ENCODE data around the gene CHCHD10.

CHCHD10 gene

DNA sequence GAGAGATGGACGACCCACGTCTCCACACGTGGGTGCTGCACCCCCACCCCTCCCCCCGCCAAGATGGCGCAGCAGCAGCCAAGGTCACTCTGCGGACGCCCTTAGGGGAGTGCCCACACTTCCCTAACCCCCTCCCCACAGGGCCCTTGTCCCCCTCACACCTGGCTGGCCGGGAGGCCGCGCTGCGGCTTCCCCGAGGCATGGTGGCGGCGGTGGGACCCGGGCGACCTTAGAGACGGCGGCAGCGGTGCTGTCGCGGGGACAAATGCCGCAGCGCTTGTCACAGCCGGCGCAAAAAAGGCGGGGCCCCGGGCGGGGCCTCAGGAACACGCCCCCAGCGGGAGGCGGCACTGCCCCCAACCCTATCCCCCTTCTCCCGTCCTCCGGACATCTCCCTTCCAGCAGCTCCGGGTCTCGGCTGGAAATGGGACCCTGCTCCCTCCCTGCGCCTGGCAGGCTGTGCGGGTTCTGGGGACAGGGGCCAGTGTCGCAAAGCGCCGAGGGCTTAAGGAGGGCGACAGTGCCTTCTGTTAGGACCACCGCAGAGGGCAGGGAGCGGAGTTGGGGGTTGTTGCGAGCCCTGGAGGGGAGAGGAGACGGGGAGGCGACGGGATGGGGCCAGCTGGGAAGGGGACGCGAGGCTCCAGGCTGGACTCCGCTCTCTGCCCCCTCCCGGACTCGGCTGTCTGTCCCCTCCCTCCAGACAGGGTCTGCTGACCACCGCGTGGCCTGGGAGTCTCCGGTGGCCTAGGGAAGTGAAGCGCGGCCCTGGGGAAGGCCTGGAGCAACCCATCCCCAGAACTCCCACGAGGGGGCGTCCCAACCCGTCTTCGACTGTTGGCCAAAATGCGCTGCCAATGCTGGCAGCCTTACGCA is at the start of gene CHCHD10:
CHCHD10 (minus strand) TSS at position 300 of the 876 bp plus-strand sequence; CDS start at position 202, 98 bp downstream.
- peak within 1 kb of the TSS; percentile 82 for H3K27ac ChIP-seq
- no peak for TF ChIP-seq ZFX (IDR thresholded peaks at IDR 0.05; ENCODE audit: borderline replicate concordance)
- TF ChIP-seq, protein P1, sequence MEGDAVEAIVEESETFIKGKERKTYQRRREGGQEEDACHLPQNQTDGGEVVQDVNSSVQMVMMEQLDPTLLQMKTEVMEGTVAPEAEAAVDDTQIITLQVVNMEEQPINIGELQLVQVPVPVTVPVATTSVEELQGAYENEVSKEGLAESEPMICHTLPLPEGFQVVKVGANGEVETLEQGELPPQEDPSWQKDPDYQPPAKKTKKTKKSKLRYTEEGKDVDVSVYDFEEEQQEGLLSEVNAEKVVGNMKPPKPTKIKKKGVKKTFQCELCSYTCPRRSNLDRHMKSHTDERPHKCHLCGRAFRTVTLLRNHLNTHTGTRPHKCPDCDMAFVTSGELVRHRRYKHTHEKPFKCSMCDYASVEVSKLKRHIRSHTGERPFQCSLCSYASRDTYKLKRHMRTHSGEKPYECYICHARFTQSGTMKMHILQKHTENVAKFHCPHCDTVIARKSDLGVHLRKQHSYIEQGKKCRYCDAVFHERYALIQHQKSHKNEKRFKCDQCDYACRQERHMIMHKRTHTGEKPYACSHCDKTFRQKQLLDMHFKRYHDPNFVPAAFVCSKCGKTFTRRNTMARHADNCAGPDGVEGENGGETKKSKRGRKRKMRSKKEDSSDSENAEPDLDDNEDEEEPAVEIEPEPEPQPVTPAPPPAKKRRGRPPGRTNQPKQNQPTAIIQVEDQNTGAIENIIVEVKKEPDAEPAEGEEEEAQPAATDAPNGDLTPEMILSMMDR (IDR thresholded peaks at IDR 0.05) = peak; percentile 84

DNA sequence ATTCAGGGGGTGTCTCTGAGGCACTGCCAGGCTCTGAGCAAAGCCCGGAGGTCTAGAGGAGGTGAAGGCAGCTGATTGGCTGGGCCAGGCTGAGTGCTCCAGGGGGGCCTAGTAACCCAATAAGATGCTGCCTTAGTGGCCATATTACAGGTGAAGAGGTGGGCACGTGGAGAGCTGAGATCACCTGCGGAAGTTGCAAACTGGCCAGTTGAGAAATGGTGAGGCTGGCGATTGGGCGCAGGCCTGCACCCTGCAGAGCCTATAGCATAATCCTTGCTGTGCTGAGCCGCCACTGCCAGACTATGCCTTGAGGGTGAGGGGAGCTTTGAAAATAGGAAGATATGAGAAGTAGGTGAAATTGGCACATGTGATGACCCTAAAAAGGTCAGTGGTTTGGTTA is 49.4 kb upstream of the CHCHD10 start:
- TF ChIP-seq, protein P1 (IDR thresholded peaks at IDR 0.05) = no peak
- no peak for TF ChIP-seq ZFX (IDR thresholded peaks at IDR 0.05; ENCODE audit: borderline replicate concordance)
- H3K27ac ChIP-seq = no peak overlapping the region

DNA sequence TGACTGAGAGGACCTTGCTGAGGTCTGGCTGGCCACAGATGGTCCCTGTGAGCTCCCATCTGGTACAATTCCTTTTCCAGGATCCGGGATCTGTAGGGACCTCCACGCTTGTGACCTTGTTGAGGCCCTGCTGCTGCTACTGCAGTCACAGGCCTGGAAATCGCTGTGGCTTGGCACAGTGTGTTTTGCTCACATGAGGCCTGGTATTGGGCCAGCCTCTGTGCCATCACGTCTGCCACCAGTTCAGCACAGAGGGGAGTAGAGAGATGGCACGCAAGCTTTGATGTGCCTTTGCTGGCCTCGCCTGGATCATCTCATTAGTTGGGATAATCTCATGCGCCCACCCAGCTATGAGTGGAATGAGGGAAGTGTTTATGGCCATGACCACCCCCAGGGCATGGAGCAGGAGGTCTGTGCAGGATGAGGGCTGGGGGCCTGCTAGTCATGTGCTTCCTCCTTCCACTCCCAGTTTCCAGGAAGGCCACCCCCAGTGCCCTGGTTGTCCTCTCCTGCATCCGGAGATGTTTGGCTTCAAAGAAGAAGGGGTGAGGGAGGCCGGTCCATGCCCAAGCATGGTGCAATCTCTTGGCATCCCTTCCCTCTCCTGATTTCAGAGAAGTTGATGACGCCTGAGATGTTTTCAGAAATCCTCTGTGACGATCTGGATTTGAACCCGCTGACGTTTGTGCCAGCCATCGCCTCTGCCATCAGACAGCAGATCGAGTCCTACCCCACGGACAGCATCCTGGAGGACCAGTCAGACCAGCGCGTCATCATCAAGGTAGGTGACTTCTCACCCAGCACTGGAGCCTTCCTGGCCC is 48.6 kb upstream of the CHCHD10 start:
- no peak for TF ChIP-seq ZFX (IDR thresholded peaks at IDR 0.05; ENCODE audit: borderline replicate concordance)
- no peak overlapping the region for H3K27ac ChIP-seq

DNA sequence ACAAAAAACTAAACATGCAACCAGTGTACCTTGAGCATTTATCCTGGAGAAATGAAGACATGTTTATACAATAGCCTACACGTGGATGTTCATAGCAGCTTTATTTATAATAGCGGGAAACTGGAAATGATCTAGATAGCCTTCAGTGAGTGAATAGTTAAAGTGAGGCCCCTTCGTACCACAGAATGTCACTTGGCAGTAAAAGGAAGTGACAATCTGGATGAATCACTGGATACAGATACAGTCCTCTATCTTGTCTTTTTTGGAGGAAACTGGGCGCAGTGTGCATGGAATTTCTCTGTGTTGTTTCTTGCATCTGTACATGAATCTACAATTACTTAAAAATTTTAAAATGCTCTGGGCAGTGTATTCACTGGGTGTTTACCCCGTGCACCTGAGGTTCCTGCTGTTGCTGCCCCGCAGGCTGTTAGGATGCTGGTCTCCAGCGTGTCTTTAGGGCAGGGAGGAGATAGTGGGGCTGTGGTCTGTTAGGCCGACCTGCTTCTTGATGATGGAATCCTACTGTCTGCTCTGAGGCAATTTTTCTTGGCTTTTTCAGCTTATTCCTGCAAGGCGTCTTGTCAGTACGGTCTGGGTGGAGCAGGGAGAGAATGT is 47.9 kb upstream of the CHCHD10 start:
- no peak for TF ChIP-seq ZFX (IDR thresholded peaks at IDR 0.05; ENCODE audit: borderline replicate concordance)
- TF ChIP-seq, protein P1 (IDR thresholded peaks at IDR 0.05) = no peak
- H3K27ac ChIP-seq = no peak overlapping the region

DNA sequence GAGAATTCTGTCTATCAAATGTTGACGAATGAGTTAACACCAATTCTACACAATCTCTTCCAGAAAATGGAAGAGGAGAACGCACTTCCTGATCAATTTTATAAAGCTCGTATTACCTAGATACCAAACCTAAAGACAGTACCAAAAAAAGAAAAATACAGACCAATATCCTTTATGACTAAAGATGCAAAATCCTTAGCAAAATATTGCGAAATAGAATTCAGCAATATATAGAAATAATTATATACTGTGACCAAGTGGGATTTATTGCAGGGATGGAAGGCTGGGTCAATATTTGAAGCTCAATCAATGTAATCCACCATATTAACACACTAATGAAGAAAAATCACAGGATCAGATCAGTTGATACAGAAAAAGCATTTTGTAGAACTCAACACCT is 44.6 kb upstream of the CHCHD10 start:
- TF ChIP-seq, protein P1 (IDR thresholded peaks at IDR 0.05) = no peak
- no peak for TF ChIP-seq ZFX (IDR thresholded peaks at IDR 0.05; ENCODE audit: borderline replicate concordance)

DNA sequence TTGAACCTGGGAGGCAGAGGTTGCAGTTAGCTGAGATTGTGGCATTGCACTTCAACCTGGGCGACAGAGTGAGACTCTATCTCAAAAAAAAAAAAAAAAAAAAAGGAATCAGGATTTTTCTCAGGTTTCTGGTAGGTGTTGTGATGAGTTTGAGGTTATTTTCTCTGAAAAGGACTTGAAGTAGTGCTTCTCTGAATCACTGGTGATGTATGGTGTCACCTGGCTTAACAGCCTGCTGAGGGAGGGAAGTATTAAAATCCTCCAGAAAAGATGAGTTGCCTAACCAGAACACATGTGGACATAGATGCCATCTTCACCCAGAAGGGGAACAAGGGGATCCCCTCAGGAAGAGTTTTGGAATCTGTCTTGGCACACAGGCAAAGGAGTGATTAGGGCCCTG is 39.1 kb upstream of the CHCHD10 start:
- no peak overlapping the region for H3K27ac ChIP-seq
- TF ChIP-seq, protein P1 (IDR thresholded peaks at IDR 0.05) = no peak
- TF ChIP-seq ZFX (IDR thresholded peaks at IDR 0.05; ENCODE audit: borderline replicate concordance) = no peak

More for the DNA sequence above, 44.6 kb upstream of the CHCHD10 start:
- H3K27ac ChIP-seq = no peak overlapping the region

DNA sequence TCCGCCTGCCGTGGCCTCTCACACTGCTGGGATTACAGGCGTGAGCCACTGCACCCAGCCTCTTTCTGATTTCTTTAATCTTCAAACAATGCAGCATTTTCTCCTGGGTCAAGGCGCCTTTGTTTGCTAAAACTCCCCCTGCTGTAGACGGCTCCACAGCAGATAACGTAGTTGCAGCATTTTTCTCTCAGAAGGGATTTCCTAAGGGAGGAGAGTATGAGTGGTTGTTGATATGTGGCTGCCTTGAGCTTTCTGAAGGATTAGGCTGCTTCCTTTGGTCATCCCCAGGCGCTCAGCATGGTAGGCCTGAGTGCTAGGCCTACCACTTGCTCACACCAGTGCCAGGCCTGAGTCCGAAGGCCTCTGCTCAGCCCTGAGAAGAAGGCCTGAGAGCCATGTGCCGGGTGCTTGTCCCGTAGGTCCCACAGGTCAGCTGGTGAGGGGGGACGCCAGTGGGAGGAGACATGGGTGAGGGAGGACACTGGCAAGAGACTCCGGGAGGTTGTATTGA is 37.1 kb upstream of the CHCHD10 start:
- no peak for TF ChIP-seq ZFX (IDR thresholded peaks at IDR 0.05; ENCODE audit: borderline replicate concordance)
- TF ChIP-seq, protein P1 (IDR thresholded peaks at IDR 0.05) = no peak
- no peak overlapping the region for H3K27ac ChIP-seq

Data from 22Rv1 (cell line).